OCI-LY1 (cell line): ENCODE measurements around the gene IFI27.

Source experiments
- H2AFZ ChIP-seq: fragments of 200-600 bp; sonication (generic), shearing (Covaris generic); 2 replicates; pipeline ENCODE4 v1.6.0; 2014; ENCODE audit warnings: antibody characterized with exemption, mild to moderate bottlenecking, low read length
- H3F3A ChIP-seq: fragments of 200-600 bp; sonication (generic), shearing (Covaris generic); 2 replicates; pipeline ENCODE4 v1.6.0; 2014; ENCODE audit warnings: mild to moderate bottlenecking, antibody characterized with exemption, low read length, moderate library complexity; ENCODE audit not compliant: insufficient read depth
- H3K27ac ChIP-seq: fragments of 200-600 bp; sonication (generic); 2 replicates; pipeline ENCODE4 v1.5.1; 2014; ENCODE audit warnings: low read length, mixed run types, mild to moderate bottlenecking, low read depth; ENCODE audit not compliant: poor library complexity, severe bottlenecking
- H3K27me3 ChIP-seq: fragments of 200-600 bp; sonication (generic); 2 replicates; pipeline ENCODE4 v1.6.0; 2014; ENCODE audit warnings: antibody characterized with exemption, mild to moderate bottlenecking, low read length, moderate library complexity; ENCODE audit not compliant: insufficient read depth
- H3K36me3 ChIP-seq: fragments of 200-600 bp; sonication (generic); 2 replicates; pipeline ENCODE4 v1.6.1; 2014; ENCODE audit warnings: mild to moderate bottlenecking, antibody characterized with exemption, low read length, moderate library complexity, mixed read lengths; ENCODE audit not compliant: insufficient read depth
- H3K4me1 ChIP-seq: fragments of 200-600 bp; sonication (generic); 2 replicates; pipeline ENCODE4 v1.5.1; 2014; ENCODE audit warnings: mild to moderate bottlenecking, low read length, moderate library complexity; ENCODE audit not compliant: insufficient read depth, severe bottlenecking
- H3K4me2 ChIP-seq: fragments of 200-600 bp; sonication (generic), shearing (Covaris generic); 2 replicates; pipeline ENCODE4 v1.6.1; 2014; ENCODE audit warnings: low read length
- H3K4me3 ChIP-seq: fragments of 200-600 bp; sonication (generic); 2 replicates; pipeline ENCODE4 v1.5.1; 2014; ENCODE audit warnings: low read length, low read depth, mild to moderate bottlenecking, mixed read lengths; ENCODE audit not compliant: poor library complexity, severe bottlenecking
- H3K79me2 ChIP-seq: fragments of 200-600 bp; shearing (Covaris generic); 2 replicates; pipeline ENCODE4 v1.6.1; 2016; ENCODE audit warnings: mixed run types, low read length, mixed read lengths; ENCODE audit not compliant: insufficient read depth
- H3K9ac ChIP-seq: fragments of 200-600 bp; sonication (generic), shearing (Covaris generic); 2 replicates; pipeline ENCODE4 v1.6.1; 2014; ENCODE audit warnings: mild to moderate bottlenecking, low read length, mixed read lengths
- H3K9me2 ChIP-seq: fragments of 200-600 bp; sonication (generic), shearing (Covaris generic); 2 replicates; pipeline ENCODE4 v1.6.1; 2014; ENCODE audit warnings: low read depth, mild to moderate bottlenecking, low read length, mixed read lengths
- H3K9me3 ChIP-seq: fragments of 200-600 bp; shearing (Covaris generic); 2 replicates; pipeline ENCODE4 v1.6.1; 2014; ENCODE audit warnings: low read length, mixed read lengths
- H4K20me1 ChIP-seq: fragments of 200-600 bp; sonication (generic), shearing (Covaris generic); 2 replicates; pipeline ENCODE4 v1.6.0; 2016; ENCODE audit warnings: mild to moderate bottlenecking, low read length; ENCODE audit not compliant: insufficient read depth
- EZH2 ChIP-seq: fragments of 200-600 bp; sonication (generic), shearing (Covaris generic); IDR thresholded peaks from 2 replicates; pipeline ENCODE4 v1.8.0; 2017; ENCODE audit warnings: borderline replicate concordance, mixed run types, mild to moderate bottlenecking, antibody characterized with exemption, low read length, moderate library complexity, mixed read lengths
- TF ChIP-seq, protein P1 (sequence below): fragments of 200-600 bp; sonication (generic), shearing (Covaris generic); IDR thresholded peaks from 2 replicates; pipeline ENCODE4 v1.5.1; 2017; ENCODE audit warnings: mild to moderate bottlenecking, antibody characterized with exemption, low read length, moderate library complexity, mixed read lengths

IFI27 gene

DNA sequence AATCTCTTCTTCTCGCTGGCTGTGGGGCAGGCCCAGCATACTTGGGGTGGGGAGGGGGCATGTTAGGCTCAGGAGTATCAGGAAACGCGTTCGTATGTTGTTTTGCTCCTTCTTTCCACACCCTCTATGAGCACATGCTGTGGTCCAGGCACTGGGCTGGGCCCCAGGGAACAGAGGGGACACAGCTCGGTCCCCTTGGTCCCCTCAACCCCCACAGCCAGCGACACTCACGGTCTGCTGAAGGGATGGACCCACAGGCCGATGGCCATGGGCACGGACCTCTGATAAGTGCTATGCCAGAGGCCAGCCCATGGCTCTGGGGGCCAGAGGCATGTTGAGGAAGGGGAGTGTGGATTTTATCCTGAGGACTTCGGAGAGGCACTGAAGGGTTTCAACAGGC lies 6.2 kb downstream of the IFI27 start:
- TF ChIP-seq, protein P1, sequence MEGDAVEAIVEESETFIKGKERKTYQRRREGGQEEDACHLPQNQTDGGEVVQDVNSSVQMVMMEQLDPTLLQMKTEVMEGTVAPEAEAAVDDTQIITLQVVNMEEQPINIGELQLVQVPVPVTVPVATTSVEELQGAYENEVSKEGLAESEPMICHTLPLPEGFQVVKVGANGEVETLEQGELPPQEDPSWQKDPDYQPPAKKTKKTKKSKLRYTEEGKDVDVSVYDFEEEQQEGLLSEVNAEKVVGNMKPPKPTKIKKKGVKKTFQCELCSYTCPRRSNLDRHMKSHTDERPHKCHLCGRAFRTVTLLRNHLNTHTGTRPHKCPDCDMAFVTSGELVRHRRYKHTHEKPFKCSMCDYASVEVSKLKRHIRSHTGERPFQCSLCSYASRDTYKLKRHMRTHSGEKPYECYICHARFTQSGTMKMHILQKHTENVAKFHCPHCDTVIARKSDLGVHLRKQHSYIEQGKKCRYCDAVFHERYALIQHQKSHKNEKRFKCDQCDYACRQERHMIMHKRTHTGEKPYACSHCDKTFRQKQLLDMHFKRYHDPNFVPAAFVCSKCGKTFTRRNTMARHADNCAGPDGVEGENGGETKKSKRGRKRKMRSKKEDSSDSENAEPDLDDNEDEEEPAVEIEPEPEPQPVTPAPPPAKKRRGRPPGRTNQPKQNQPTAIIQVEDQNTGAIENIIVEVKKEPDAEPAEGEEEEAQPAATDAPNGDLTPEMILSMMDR, result no peak
- no peak for TF ChIP-seq EZH2

DNA sequence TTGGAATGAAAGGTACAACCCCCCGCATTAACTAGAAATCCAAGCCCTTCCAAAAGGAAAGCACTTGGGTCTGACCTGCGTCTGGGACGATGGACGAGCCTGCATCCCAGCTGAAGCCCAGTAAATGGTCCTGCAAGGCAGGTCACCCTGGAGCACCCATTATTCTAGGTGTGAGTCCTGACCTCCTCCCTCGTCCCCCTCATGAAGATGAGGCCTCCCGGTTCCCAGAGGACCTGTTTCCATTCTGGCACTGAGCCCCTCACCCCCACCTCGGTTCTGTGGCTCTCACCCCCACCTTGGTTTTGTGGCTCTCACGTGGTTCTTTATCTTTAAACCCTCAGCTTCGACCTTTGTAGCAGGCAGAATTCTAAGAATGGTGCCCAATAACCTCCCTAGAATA lies 7.3 kb downstream of the IFI27 start:
- Histone ChIP-seq H3K36me3 (no peaks in the 10 kb centered on the region; the same call in 1 of the 2 replicates), H4K20me1 (no peaks in the 10 kb centered on the region), H3K9ac (no peak overlapping the region), H3K27me3 (peaks cover 3% of the 10 kb centered on the region; the same call in 1 of the 2 replicates), H3K79me2 (no peaks in the 10 kb centered on the region), H3K9me2 (no peaks in the 10 kb centered on the region), H3K4me2 (no peak overlapping the region), H3K27ac (no peak overlapping the region), H2AFZ (no peak overlapping the region), H3K4me1 (no peaks in the 10 kb centered on the region), H3K9me3 (no peaks in the 10 kb centered on the region), H3K4me3 (no peak overlapping the region), H3F3A (no peaks in the 10 kb centered on the region)
- TF ChIP-seq, protein P1, result no peak
- TF ChIP-seq EZH2, result no peak

More for the DNA sequence above, 6.2 kb downstream of the IFI27 start:
- no peak overlapping the region for H3K27ac ChIP-seq
- no peaks in the 10 kb centered on the region; the same call in 1 of the 2 replicates for H3K27me3 ChIP-seq
- no peaks in the 10 kb centered on the region for H3F3A ChIP-seq
- no peak overlapping the region for H3K4me2 ChIP-seq
- no peak overlapping the region for H3K9ac ChIP-seq
- H3K4me1 ChIP-seq, result no peaks in the 10 kb centered on the region
- H3K36me3 ChIP-seq, result no peaks in the 10 kb centered on the region; the same call in 1 of the 2 replicates
- H3K79me2 ChIP-seq, result no peaks in the 10 kb centered on the region
- no peak overlapping the region for H3K4me3 ChIP-seq
- no peak overlapping the region for H2AFZ ChIP-seq
- H3K9me2 ChIP-seq, result no peaks in the 10 kb centered on the region
- H3K9me3 ChIP-seq, result no peaks in the 10 kb centered on the region
- no peaks in the 10 kb centered on the region for H4K20me1 ChIP-seq

DNA sequence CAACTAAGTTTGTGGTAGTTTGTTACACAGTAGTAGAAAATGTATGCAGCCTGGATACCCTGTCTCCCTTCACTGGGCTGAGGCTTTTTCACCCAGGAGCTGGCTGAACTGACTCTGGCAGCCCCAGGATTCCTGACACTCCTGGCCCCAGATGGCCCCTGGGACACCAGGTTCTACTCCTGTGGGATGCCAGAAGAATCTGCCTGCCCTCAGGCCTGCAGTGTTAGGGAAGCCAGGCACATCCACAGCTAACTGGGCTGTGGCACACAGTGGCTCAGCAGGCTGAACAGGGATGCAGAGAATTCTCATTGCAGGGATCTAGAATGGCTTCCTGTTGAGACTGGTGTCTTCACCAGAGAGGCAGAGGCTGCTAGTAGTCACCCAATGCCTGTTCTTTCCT lies 8.5 kb downstream of the IFI27 start:
- no peaks in the 10 kb centered on the region for H3K9me3 ChIP-seq
- no peak overlapping the region for H3K4me3 ChIP-seq
- no peaks in the 10 kb centered on the region; the same call in 1 of the 2 replicates for H3K36me3 ChIP-seq
- no peaks in the 10 kb centered on the region for H3K4me1 ChIP-seq
- no peak overlapping the region for H2AFZ ChIP-seq
- H3K27me3 ChIP-seq, result peaks cover 3% of the 10 kb centered on the region; the same call in 1 of the 2 replicates
- no peaks in the 10 kb centered on the region for H3K79me2 ChIP-seq
- TF ChIP-seq, protein P1, result no peak
- no peak for TF ChIP-seq EZH2
- H3K27ac ChIP-seq, result no peak overlapping the region
- no peak overlapping the region for H3K9ac ChIP-seq
- no peak overlapping the region for H3K4me2 ChIP-seq
- no peaks in the 10 kb centered on the region for H4K20me1 ChIP-seq
- H3F3A ChIP-seq, result no peaks in the 10 kb centered on the region
- no peaks in the 10 kb centered on the region for H3K9me2 ChIP-seq
